Neural cell (in vitro differentiated cells): ENCODE measurements around the gene ARHGEF10L.

Source experiments
- EP300 ChIP-seq: fragments of 450-650 bp; conservative IDR thresholded peaks from 2 replicates; pipeline ENCODE4 v1.6.1; 2014; ENCODE audit warnings: antibody characterized with exemption, mild to moderate bottlenecking, moderate library complexity; ENCODE audit not compliant: poor library complexity, severe bottlenecking
- POLR2AphosphoS5 ChIP-seq: IDR thresholded peaks from 2 replicates; pipeline ENCODE4 v1.6.1; 2012
- TF ChIP-seq, protein P1 (sequence below): IDR thresholded peaks from 2 replicates; pipeline ENCODE4 v1.6.1; 2012; ENCODE audit warnings: borderline replicate concordance

DNA sequence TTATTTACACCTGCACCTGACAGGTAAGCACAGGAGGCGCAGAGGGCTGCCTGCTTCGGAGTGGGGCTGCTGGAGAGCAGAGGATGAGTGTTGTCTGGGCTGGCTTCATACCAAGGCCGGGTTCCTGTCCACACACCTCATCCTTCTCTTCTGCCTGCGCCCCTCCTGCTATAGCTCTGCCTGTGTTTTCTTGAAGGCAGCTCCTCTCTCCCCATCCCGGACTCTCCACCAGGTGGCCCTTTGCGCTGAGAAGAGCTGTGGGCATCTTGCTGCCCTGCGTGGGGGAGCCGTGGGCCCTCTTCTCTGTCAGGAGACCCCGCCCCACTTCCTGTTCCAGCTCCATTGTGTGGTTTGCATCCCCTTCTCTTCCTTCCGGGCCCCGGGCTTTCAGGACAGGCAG, 35.0 kb downstream of the ARHGEF10L start:
- no peak for TF ChIP-seq EP300
- TF ChIP-seq, protein P1, sequence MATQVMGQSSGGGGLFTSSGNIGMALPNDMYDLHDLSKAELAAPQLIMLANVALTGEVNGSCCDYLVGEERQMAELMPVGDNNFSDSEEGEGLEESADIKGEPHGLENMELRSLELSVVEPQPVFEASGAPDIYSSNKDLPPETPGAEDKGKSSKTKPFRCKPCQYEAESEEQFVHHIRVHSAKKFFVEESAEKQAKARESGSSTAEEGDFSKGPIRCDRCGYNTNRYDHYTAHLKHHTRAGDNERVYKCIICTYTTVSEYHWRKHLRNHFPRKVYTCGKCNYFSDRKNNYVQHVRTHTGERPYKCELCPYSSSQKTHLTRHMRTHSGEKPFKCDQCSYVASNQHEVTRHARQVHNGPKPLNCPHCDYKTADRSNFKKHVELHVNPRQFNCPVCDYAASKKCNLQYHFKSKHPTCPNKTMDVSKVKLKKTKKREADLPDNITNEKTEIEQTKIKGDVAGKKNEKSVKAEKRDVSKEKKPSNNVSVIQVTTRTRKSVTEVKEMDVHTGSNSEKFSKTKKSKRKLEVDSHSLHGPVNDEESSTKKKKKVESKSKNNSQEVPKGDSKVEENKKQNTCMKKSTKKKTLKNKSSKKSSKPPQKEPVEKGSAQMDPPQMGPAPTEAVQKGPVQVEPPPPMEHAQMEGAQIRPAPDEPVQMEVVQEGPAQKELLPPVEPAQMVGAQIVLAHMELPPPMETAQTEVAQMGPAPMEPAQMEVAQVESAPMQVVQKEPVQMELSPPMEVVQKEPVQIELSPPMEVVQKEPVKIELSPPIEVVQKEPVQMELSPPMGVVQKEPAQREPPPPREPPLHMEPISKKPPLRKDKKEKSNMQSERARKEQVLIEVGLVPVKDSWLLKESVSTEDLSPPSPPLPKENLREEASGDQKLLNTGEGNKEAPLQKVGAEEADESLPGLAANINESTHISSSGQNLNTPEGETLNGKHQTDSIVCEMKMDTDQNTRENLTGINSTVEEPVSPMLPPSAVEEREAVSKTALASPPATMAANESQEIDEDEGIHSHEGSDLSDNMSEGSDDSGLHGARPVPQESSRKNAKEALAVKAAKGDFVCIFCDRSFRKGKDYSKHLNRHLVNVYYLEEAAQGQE, result no peak
- TF ChIP-seq POLR2AphosphoS5, result no peak
